Left renal pelvis (tissue), 4 donors: Measurements from ENCODE around the gene MVP. TPM values are rescaled to one million over a fixed set of nuclear protein-coding genes. Genes with fewer than 3 reads are reported as not detected.

Experiments used
- polyA plus RNA-seq, 4 donors: library from polyadenylated mRNA; unstranded; fragments of 120-200 nt; gene quantifications; one replicate each; pipeline ENCODE4 v1.2.1, GENCODE V29; 2013; ENCODE audit not compliant: insufficient read length in 4 of 4

The MVP gene
- polyA plus RNA-seq, 4 donors, result 18.5 to 22.5 (median 18.9) TPM

Other genes with a start within 250 kb of the MVP start
- 1 to 10 TPM; 2.0 to 3.4 (median 2.4) TPM for gene SPN, start 157.2 kb upstream of the MVP start, polyA plus RNA-seq
- gene QPRT, start 141.3 kb upstream of the MVP start, polyA plus RNA-seq, result 100 to 1,000 TPM in 3 of 4 donors, 10 to 100 TPM in 1; 89.1 to 190 (median 133) TPM
- under 1 TPM; 0.16 to 0.42 (median 0.26) TPM for gene C16orf54, start 74.5 kb upstream of the MVP start, polyA plus RNA-seq
- gene ZG16, start 42.2 kb upstream of the MVP start, polyA plus RNA-seq, result under 1 TPM in 1 of 4 donors, not detected in 3; 0.05 TPM
- 10 to 100 TPM; 49.6 to 76.4 (median 67.0) TPM for gene KIF22, start 29.7 kb upstream of the MVP start, polyA plus RNA-seq
- gene MAZ, start 13.9 kb upstream of the MVP start, polyA plus RNA-seq, result 100 to 1,000 TPM; 267 to 339 (median 293) TPM
- 10 to 100 TPM; 12.5 to 29.4 (median 20.6) TPM for gene PRRT2, start 8.3 kb upstream of the MVP start, polyA plus RNA-seq
- gene PAGR1, start 4.3 kb upstream of the MVP start, polyA plus RNA-seq, result 10 to 100 TPM; 30.7 to 47.7 (median 37.8) TPM
- gene CDIPT, start 42.8 kb downstream of the MVP start, polyA plus RNA-seq, result 100 to 1,000 TPM in 1 of 4 donors, 10 to 100 TPM in 3; 79.6 to 114 (median 96.8) TPM
- 10 to 100 TPM in 3 of 4 donors, 1 to 10 TPM in 1; 9.5 to 11.8 (median 10.9) TPM for gene SEZ6L2, start 79.1 kb downstream of the MVP start, polyA plus RNA-seq
- gene ASPHD1, start 80.0 kb downstream of the MVP start, polyA plus RNA-seq, result 1 to 10 TPM in 1 of 4 donors, under 1 TPM in 3; 0.34 to 1.0 (median 0.73) TPM
- gene KCTD13, start 105.8 kb downstream of the MVP start, polyA plus RNA-seq, result 10 to 100 TPM; 10.6 to 30.3 (median 14.7) TPM
- gene TMEM219, start 141.6 kb downstream of the MVP start, polyA plus RNA-seq, result 100 to 1,000 TPM in 3 of 4 donors, 10 to 100 TPM in 1; 72.3 to 126 (median 103) TPM
- 10 to 100 TPM; 33.2 to 59.3 (median 39.4) TPM for gene TAOK2, start 153.4 kb downstream of the MVP start, polyA plus RNA-seq
- gene HIRIP3, start 175.2 kb downstream of the MVP start, polyA plus RNA-seq, result 10 to 100 TPM; 12.3 to 21.6 (median 15.9) TPM
- 10 to 100 TPM; 37.1 to 65.6 (median 41.8) TPM for gene INO80E, start 175.8 kb downstream of the MVP start, polyA plus RNA-seq
- 1 to 10 TPM; 1.7 to 3.2 (median 2.6) TPM for gene DOC2A, start 190.6 kb downstream of the MVP start, polyA plus RNA-seq
- gene C16orf92, start 202.7 kb downstream of the MVP start, polyA plus RNA-seq, result not detected
- gene TLCD3B, start 210.8 kb downstream of the MVP start, polyA plus RNA-seq, result 1 to 10 TPM in 2 of 4 donors, under 1 TPM in 2; 0.73 to 1.5 (median 1.0) TPM
- 100 to 1,000 TPM; 238 to 605 (median 502) TPM for gene ALDOA, start 245.3 kb downstream of the MVP start, polyA plus RNA-seq